Vagina (tissue), 2 donors: Measurements from ENCODE around the gene RALGAPA2.

Source experiments
- CTCF ChIP-seq, 3 experiments: fragments of 450-650 bp in 2 of 3; fragments of 200-600 bp in 1 of 3; sonication (generic) in 1 of 3; IDR thresholded peaks; one replicate each; pipeline ENCODE4 v1.5.1; 2017 to 2019; ENCODE audit warnings: antibody characterized with exemption in 3 of 3, mild to moderate bottlenecking in 2 of 3, moderate library complexity in 2 of 3
- POLR2A ChIP-seq, 2 donors: fragments of 450-650 bp; IDR thresholded peaks; one replicate each; pipeline ENCODE4 v1.6.1; 2017; ENCODE audit warnings: antibody characterized with exemption in 2 of 2, mild to moderate bottlenecking in 2 of 2, moderate library complexity in 2 of 2

DNA sequence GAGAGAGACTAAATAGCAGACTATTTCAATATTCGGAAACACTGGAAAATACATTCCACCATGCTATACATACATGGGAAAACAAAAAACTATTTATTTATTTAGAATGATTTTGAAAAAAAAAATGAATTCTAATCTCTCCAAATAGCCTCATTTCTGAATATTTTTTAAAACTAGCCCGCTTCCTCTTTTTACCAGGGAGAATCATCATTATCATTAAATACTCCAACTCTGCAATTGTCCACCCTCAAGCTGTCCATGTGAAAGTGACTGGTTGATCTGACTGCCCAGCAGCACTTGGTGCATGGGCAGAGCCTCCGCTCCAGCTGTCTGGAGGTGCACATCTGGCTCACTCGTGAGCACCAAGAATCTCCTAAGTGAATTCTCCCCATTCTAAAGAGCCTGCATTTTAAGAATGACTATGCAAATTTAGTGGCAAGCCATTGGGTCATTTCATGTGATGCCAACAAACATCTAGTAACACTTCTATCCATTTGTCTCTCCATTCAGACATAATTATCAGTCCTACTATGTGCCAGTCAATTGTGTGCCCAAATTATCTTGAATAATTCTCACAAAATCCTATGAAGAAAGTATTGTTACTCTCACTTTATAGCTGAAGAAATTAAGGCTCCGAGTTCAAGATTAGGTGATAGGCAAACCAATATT lies 279.7 kb downstream of the RALGAPA2 start:
- TF ChIP-seq CTCF (IDR thresholded peaks at IDR 0.05) (no peak), POLR2A (IDR thresholded peaks at IDR 0.05) (no peak)
